Thyroid gland (tissue), 4 donors: Measurements from ENCODE around the gene CLEC18B. TPM values are rescaled to one million over a fixed set of nuclear protein-coding genes. Genes with fewer than 3 reads are reported as not detected.
"Not testable (repeated sequence)": the region's sequence is repeated elsewhere in the genome, so short reads cannot be mapped to it uniquely, and the experiment has no call there.

Experiments
- DNase-seq, 2 donors: peaks; one replicate each; pipeline ENCODE4 v3.0.0-alpha.2; 2019
- H3K27ac ChIP-seq, 3 donors: fragments of 200-600 bp; sonication (generic); 1 replicate in 2 of 3; 2 replicates in 1 of 3; pipeline ENCODE4 v1.5.1; 2016 to 2019; ENCODE audit warnings: mild to moderate bottlenecking in 1 of 3, moderate library complexity in 1 of 3
- H3K27me3 ChIP-seq: fragments of 200-600 bp; sonication (generic); one replicate; pipeline ENCODE4 v1.5.1; 2019
- H3K36me3 ChIP-seq, 2 donors: fragments of 200-600 bp; sonication (generic); one replicate each; pipeline ENCODE4 v1.5.1; 2016 to 2019
- H3K4me1 ChIP-seq, 2 donors: fragments of 200-600 bp; sonication (generic); one replicate each; pipeline ENCODE4 v1.5.1; 2017 to 2019
- H3K4me3 ChIP-seq, 3 donors: fragments of 200-600 bp; sonication (generic); replicated peaks in 1 of 3; 1 replicate in 2 of 3; 2 replicates in 1 of 3; pipeline ENCODE4 v1.5.1; 2016; ENCODE audit warnings: mild to moderate bottlenecking in 1 of 3
- H3K9me3 ChIP-seq: fragments of 200-600 bp; sonication (generic); one replicate; pipeline ENCODE4 v1.5.1; 2017
- POLR2A ChIP-seq, 2 donors: fragments of 450-650 bp; IDR thresholded peaks; one replicate each; pipeline ENCODE4 v1.6.1; 2017; ENCODE audit warnings: antibody characterized with exemption in 2 of 2, mild to moderate bottlenecking in 2 of 2, moderate library complexity in 1 of 2
- WGBS, 2 donors: methylation state at CpG; one replicate each; pipeline ENCODE4 v1.1.5; 2017; 5-methylcytosine and 5-hydroxymethylcytosine counted together
- intact Hi-C: fragments of 100-400 bp; cut with DNase I; formaldehyde crosslinking; loops from one replicate; pipeline ENCODE4 v1.15.1; 2023
- total RNA-seq, 4 donors: library from RNA; depleted of rRNA; stranded (reverse); fragments of >200 nt; gene quantifications; one replicate each; pipeline ENCODE4 v1.2.3, GENCODE V29; 2016
- TF ChIP-seq, protein P1 (sequence below), 6 experiments: fragments of 200-600 bp in 3 of 6; fragments of 450-650 bp in 3 of 6; sonication (generic) in 3 of 6; IDR thresholded peaks; one replicate each; pipeline ENCODE4 v1.5.1; 2016 to 2019; ENCODE audit warnings: antibody characterized with exemption in 6 of 6, mild to moderate bottlenecking in 2 of 6, inconsistent platforms in 1 of 6, moderate library complexity in 1 of 6

The CLEC18B gene
- under 1 TPM in 1 of 4 donors, not detected in 3; 0.67 TPM for total RNA-seq

DNA sequence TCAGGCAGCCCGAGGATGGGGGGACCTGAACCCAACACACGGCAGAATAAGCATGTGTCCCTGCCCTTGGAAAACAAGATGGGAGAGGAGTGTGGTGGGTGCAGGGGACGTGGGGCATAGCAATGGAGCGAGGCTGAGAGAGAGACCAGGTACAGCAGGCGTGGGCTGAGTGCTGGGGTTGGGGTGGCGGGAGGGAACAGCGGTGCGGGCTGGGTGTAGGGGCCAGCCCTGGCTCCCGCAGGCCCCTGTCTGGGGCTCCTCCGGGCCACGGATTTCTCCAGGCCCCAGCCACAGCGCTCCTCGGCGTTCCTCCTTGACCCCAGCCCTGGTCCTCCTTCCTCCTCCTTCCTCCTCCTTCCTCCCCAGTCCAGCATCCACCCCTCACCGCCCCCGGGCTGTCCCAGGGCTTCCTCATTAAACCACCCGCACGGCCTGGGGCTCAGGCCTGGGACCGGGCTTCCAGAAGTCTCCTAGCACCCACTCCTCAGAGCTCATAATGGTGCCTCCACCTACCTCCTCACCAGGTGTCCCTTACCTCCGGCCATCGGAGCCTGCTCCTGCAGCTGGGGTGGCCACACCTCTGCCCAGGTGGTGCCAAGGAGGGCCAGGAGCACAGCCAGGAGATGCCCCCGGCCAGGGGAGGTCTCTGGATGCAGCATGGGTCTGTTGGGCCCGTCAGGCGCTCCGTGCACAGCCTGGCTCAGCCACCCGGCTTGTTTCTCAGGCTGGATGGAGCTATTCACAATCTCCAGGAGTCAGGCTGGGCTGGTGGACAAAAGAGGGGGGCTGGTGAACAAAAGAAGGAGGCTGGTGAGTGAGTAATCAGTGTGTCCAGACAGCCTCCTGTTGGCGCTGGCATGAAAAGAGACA is at the start of gene CLEC18B:
Gene CLEC18B (minus strand): TSS at position 867 of the 870 bp plus-strand sequence. CDS start 208 bp downstream, at position 659.
- WGBS, 2 donors = 80 to 82% methylated on average over 2 to 10 of the region's 27 CpGs
- H3K27me3 ChIP-seq, H3K27ac ChIP-seq, H3K36me3 ChIP-seq, H3K4me1 ChIP-seq, H3K9me3 ChIP-seq, H3K4me3 ChIP-seq, intact Hi-C loops, DNase-seq: not testable (repeated sequence)

DNA sequence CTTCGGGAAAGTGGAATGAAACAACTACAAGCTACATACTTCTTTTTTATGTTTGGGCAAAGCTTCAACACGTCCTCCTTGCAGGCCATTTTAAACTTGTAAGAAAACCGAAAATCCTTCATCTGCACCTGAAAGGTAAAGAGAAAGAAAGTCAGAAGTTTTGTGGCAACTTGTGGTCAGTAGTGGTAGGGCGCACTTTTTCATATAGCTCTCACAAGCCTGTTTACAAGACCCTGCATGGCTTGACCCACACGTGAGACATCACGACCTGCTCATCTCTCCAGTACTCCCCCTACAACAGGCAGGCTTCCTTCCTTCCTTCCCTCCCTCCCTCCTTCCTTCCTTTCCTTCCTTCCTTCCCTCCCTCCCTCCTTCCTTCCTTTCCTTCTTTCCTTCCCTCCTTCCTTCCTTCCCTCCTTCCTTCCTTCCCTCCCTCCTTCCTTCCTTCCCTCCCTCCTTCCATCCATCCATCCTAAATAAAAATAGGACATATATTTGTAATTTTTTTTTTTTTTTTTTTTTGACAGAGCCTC is 48.7 kb upstream of the CLEC18B start:
- Histone ChIP-seq H3K36me3 (peaks cover 50 to 55% of the 10 kb centered on the region in 2 donors), H3K27ac (no peak overlapping the region), H3K27me3 (no peaks in the 10 kb centered on the region), H3K4me1 (no peaks in the 10 kb centered on the region), H3K4me3 (no peak overlapping the region), H3K9me3 (no peaks in the 10 kb centered on the region)
- 79 to 88% methylated on average over 5 to 6 of the region's 6 CpGs for WGBS, 2 donors
- TF ChIP-seq, protein P1, sequence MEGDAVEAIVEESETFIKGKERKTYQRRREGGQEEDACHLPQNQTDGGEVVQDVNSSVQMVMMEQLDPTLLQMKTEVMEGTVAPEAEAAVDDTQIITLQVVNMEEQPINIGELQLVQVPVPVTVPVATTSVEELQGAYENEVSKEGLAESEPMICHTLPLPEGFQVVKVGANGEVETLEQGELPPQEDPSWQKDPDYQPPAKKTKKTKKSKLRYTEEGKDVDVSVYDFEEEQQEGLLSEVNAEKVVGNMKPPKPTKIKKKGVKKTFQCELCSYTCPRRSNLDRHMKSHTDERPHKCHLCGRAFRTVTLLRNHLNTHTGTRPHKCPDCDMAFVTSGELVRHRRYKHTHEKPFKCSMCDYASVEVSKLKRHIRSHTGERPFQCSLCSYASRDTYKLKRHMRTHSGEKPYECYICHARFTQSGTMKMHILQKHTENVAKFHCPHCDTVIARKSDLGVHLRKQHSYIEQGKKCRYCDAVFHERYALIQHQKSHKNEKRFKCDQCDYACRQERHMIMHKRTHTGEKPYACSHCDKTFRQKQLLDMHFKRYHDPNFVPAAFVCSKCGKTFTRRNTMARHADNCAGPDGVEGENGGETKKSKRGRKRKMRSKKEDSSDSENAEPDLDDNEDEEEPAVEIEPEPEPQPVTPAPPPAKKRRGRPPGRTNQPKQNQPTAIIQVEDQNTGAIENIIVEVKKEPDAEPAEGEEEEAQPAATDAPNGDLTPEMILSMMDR (IDR thresholded peaks at IDR 0.05) = no peak
- no peak for TF ChIP-seq POLR2A (IDR thresholded peaks at IDR 0.05)
- intact Hi-C loops = loop anchor here (10.0 kb wide), 1 partner anchor 155 kb away; no protein-coding TSS in a partner anchor
- no peak for DNase-seq

DNA sequence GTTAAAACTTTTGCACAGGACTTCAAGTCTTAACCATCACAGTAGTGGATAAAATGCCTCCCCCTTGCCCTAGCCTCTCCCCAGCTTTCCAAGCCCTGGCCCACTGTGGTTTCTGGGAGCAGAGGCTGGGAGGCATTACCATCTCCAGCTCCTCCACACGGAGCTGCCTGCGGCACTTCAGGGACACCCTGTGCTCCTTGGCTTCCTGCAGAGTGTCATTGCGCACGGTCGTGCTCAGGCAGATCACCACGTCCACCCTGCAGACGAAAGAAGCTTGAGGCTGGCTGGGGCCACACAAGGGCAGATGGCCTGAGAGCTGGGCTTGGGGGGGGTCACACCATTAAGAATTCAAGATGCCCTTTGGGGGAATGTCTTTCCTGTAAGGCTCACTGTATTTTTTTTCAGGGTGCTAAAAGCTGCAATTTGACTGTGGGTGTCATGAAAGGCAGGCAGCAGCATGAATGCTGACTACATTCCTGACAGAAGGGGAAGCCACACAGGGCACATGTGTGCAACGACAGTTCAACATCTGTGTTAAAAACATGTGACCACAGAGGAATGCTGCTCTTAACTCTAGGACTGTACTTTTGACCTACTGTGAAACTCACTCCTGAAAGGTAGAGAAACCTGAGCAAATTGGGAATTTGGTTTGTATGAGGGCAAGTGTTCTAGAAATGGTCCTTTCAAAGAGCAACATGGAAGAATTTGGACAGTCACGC is 47.7 kb upstream of the CLEC18B start:
- 79 to 94% methylated on average over 4 to 9 of the region's 9 CpGs for WGBS, 2 donors
- H3K27ac ChIP-seq = no peak overlapping the region
- DNase-seq = no peak
- intact Hi-C loops = no loop called here
- peaks cover 56 to 60% of the 10 kb centered on the region in 2 donors for H3K36me3 ChIP-seq
- no peaks in the 10 kb centered on the region for H3K9me3 ChIP-seq
- no peak for TF ChIP-seq POLR2A (IDR thresholded peaks at IDR 0.05)
- TF ChIP-seq, protein P1 (IDR thresholded peaks at IDR 0.05) = no peak
- no peaks in the 10 kb centered on the region for H3K27me3 ChIP-seq
- no peak overlapping the region for H3K4me3 ChIP-seq
- no peaks in the 10 kb centered on the region for H3K4me1 ChIP-seq

DNA sequence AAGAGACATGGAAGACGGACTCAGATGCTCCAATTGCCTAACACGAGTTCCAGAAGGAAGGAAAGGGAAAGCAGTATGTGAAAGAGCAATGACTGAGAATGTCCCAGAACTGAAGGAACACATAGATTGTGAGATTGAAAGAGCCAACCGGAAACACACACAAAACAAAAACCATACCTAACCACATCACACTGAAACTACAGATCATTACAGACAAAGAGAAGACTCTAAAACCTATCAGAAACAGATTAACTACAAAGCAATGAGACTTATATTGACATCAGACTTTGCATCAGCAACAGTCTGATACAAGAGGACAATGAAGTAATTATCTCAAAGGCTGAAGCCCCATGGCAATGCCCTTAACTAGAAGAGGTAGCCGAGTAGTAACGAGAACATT is 45.6 kb upstream of the CLEC18B start:
- no peaks in the 10 kb centered on the region for H3K9me3 ChIP-seq
- no peaks in the 10 kb centered on the region for H3K4me1 ChIP-seq
- no peak for TF ChIP-seq POLR2A (IDR thresholded peaks at IDR 0.05)
- TF ChIP-seq, protein P1 (IDR thresholded peaks at IDR 0.05) = no peak
- DNase-seq = no peak
- intact Hi-C loops = no loop called here
- peaks cover 68 to 76% of the 10 kb centered on the region in 2 donors for H3K36me3 ChIP-seq
- no peaks in the 10 kb centered on the region for H3K27me3 ChIP-seq
- H3K27ac ChIP-seq = no peak overlapping the region
- 89 to 92% methylated on average over 5 of the region's 5 CpGs for WGBS, 2 donors
- H3K4me3 ChIP-seq = no peak overlapping the region

DNA sequence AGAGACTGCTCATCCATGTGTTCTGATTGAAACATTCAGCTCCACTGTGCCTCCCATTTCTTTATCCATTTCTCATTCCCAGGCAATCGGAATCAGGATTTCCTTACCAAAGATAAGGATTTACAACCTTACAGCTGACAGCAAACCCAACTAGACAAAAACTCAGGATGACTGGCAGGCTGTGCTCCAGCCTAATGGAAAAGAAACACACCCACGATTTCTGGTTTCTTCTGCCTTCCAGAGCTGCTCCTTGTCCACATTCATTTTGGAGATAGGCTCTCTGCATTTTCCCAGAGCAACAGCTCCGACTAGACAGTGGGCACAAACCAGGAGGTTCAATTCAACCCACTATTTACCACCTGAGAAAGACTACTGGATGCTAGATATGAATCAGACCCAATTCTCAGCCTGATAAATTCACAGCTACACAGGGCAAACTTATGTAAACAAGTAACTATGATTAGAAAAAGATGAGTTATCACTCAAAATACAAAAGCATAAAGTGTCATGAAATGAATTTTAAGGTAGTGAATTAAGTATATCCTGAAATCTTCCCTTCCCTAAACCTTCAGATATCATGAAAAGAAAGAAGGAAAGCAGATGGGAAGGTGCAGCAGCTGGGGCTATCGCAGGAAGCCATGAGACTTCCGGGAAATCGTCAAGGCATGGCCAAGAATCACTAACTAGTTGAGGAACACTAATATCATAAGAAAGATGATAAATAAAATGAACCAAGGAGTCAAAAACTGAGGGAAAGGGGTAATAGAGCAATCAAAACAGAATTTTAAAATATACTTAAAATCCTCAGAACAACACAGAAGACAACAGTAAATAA is 44.8 kb upstream of the CLEC18B start:
- TF ChIP-seq, protein P1 (IDR thresholded peaks at IDR 0.05) = no peak
- no peak for TF ChIP-seq POLR2A (IDR thresholded peaks at IDR 0.05)
- DNase-seq = no peak
- Histone ChIP-seq H3K27ac (no peak overlapping the region), H3K4me3 (no peak overlapping the region), H3K4me1 (no peaks in the 10 kb centered on the region), H3K36me3 (peaks cover 71 to 78% of the 10 kb centered on the region in 2 donors), H3K9me3 (no peaks in the 10 kb centered on the region), H3K27me3 (no peaks in the 10 kb centered on the region)
- WGBS, 2 donors = 86 to 89% methylated on average over 6 of the region's 6 CpGs
- intact Hi-C loops = no loop called here
